SU-DHL-6 (cell line): ENCODE measurements around the gene PPP1CC.
"Not testable (repeated sequence)": the region's sequence is repeated elsewhere in the genome, so short reads cannot be mapped to it uniquely, and the experiment has no call there.

Experiments
- CTCF ChIP-seq: fragments of 200-600 bp; sonication (generic); IDR thresholded peaks from one replicate; pipeline ENCODE4 v1.5.1; 2017; ENCODE audit warnings: antibody characterized with exemption, mild to moderate bottlenecking, low read length, moderate library complexity; ENCODE audit not compliant: insufficient read depth, poor library complexity, severe bottlenecking
- EZH2phosphoT487 ChIP-seq: fragments of 200-600 bp; sonication (generic), shearing (Covaris generic); conservative IDR thresholded peaks from 2 replicates; pipeline ENCODE4 v1.6.1; 2018; ENCODE audit warnings: mild to moderate bottlenecking, antibody characterized with exemption, low read length, moderate library complexity, mixed read lengths

- not testable (repeated sequence) for TF ChIP-seq CTCF, EZH2phosphoT487
These were observed 5.7 kb downstream of the PPP1CC start for GRCh38 chr12:110737016-110737415.
